Activated CD4-positive, alpha-beta T cell treated with anti-CD3 and anti-CD28 coated beads for 48 hours (primary cell): Measurements from ENCODE around the gene WDR59.
"Not testable (repeated sequence)": the region's sequence is repeated elsewhere in the genome, so short reads cannot be mapped to it uniquely, and the experiment has no call there.

ENCODE experiments used
- DNase-seq: peaks from one replicate; pipeline ENCODE4 v3.0.0-alpha.2; 2020

The WDR59 gene

GRCh38 chr16:74975591-74975990, 9.3 kb downstream of the WDR59 start:
- no peak for DNase-seq

DNA sequence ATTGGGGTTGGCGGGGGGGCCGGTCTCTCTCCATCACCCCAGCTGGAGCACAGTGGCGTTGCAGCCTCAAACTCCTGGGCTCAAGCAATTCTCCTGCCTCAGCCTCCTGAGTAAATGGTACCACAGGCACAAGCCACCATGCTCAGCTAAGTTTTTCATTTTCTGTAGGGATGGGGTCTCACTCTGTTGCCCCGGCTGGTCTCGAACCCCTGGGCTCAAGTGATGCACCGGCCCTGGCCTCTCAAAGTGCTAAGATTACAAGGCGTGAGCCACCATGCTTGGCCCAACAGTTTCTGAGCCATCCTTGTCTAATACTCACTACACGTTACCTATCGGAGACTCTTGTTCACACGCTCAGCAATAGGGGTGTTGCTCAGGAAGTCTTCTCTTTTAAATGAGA, 11.6 kb downstream of the WDR59 start:
- no peak for DNase-seq

GRCh38 chr16:74954763-74955162, 30.2 kb downstream of the WDR59 start:
- no peak for DNase-seq

GRCh38 chr16:74951681-74952080, 33.2 kb downstream of the WDR59 start:
- no peak for DNase-seq

DNA sequence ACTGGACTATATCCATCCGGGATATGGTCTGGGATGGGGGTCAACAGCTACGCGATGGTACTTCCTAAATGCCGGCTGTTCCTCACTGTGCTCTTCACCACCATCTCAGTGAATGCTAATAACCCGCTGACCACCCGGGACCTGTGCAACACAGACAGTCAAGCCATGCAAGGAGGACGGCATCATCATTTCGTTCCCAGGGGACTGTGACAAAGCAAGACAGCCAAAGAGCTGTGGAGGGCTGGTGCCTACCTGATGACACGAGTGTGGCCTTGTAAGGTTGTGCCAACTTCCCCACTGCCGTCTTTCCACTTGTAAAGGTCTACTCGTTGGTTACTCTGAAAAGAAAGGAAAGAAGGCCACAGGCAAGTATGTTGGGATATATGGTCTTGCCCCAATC, 33.7 kb downstream of the WDR59 start:
- no peak for DNase-seq

GRCh38 chr16:74950511-74950910, 34.4 kb downstream of the WDR59 start:
- no peak for DNase-seq

GRCh38 chr16:74949309-74949708, 35.6 kb downstream of the WDR59 start:
- no peak for DNase-seq

DNA sequence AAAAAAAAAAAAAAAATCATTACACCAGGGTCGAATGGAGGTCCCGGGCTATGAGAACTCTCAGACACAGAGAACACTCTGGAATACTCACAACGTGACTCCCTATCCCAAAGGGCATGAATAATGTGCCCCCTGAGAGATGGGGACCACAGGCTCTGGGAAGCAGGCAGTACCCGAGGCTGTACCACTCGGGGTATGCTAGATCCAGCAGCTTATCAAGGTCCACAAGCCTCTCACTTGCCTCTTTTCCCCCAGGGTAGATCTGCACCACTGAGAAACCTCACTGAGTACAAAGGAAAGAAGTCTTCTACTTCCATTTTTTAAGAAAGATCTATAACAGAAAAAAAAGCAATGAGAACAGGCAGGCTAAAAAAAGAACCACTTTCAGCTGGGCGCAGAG, 40.5 kb downstream of the WDR59 start:
- no peak for DNase-seq

DNA sequence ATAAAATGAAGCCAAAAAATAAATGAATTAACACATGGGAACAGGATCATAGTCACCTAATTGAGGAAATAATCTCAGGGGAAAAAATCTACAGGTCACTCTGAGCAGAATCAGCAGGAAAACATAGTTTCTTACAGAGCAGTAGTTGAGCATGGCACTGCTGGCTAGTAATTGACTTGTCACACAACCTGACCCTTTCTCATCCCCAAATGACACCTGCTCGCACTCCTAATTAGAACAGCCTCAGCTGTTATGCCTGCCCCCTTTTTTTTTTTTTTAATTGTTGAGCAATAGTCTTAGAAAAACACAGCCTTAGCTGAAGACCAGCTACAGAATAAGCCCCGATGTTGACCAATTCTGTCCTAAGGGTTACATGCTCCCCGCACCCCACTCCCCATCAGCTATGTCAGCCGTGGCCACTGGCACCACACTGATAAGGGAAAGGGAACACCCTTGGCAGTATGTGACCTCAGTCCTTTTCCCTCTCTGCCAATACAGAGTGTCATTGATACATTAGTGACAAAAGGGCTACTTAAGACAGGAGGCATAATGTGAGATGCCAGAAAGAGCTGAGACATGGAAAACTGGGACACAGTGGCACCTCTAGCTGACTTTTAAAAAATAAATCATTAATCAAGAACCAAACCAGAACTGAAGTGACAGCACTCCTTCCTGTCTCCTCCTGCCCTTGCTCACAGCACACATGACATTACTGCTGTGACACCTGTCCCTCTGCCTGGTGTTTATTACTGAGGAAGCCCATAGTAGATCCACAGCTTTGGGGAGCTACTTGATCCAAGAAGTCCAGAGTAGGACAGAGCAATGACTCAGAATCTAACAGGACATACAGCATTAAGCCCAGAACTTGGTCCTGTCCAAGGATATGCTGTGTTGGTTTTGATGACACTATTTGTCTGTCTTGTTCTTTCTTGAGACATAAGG, 41.7 kb downstream of the WDR59 start:
- no peak for DNase-seq

DNA sequence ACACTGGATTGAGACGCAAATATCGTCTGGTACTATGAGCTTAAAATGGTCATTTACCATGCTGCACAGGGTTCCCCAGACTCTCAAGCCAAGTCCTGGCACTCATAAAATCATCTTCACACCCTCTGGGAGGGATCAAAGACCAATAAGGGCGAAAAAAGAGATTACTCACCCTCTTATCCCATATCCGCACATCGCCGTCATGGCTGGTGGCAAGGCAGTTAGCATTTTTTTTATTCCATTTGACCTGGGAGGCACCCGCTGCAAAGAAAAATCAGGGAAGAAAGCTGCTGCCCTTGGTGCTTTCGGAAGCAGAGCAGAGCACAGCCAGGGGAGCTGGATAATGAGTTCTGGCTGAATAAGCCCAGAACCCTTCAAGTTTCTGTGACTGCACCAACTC, 42.4 kb downstream of the WDR59 start:
- DNase-seq, result no peak

GRCh38 chr16:74939688-74940087, 45.2 kb downstream of the WDR59 start:
- DNase-seq, result no peak

DNA sequence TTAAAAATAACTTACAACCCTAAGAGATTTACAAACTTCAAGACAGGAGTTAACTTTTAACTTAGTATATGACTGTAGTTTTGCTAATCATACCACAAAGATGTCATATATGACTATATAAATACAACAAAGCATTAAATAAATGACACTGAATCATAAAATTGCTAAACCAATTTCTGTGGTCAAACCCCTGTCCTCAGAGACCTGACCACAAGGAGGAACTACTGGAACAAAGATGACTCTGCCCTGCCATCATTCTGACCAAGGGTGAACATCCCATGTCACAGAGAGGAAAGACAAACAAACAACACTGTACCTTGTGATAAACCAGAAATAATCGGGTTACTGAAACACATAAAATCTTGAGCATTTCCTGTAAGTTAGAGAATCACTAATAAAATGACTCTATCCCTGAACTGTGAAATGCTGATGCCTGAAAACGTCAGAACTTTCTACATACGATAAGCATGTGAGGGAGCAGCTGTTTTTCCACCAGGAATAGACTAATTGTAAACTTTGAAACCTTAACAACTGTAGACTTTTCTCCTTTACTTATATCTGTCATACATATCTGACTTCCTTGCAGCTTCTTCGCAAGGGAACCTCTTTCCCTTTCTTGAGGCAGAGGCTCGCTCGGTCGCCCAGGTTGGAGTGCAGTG, 47.9 kb downstream of the WDR59 start:
- peak; percentile 17 for DNase-seq

DNA sequence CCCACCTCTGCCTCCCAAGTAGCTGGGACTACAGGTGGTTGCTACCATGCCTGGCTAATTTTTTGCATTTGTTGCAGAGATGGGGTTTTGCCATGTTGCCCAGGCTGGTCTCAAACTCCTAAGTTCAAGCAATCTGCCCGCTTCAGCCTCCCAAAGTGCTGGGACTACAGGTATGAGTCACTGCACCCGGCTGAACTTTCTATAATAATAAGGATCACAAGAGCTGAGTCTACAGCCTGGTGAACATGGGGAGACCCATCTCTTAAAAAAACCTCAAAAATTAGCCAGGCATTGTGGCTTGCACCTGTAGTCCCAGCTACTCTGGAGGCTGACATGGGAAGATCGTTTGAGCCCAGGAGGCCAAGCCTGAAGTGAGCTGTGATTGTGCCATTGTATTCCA, 53.5 kb downstream of the WDR59 start:
- DNase-seq, result no peak

- no peak for DNase-seq
Measured at GRCh38 chr16:74929636-74930035, 55.3 kb downstream of the WDR59 start.

DNA sequence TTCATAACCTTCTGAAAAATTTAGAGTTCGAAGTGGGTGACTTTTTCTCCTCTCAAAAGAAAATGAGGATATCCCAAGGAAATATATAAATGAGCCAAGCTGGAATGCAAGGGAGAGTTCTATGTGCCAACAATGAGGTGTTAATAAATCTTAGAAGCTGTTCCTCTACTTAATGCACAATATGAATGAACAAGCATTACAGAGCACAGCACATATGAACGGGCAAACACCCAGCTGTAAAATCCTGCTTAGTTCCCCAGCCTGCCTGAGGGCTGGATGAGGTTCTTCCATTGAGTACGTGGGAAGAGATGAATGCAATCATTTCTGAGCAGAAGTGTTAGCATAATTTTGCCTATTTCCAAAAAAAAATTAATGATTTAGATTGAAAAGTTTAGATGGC, 58.1 kb downstream of the WDR59 start:
- no peak for DNase-seq

GRCh38 chr16:74923766-74924460, 61.0 kb downstream of the WDR59 start:
- no peak for DNase-seq

GRCh38 chr16:74922150-74923138, 62.5 kb downstream of the WDR59 start:
- no peak for DNase-seq

DNA sequence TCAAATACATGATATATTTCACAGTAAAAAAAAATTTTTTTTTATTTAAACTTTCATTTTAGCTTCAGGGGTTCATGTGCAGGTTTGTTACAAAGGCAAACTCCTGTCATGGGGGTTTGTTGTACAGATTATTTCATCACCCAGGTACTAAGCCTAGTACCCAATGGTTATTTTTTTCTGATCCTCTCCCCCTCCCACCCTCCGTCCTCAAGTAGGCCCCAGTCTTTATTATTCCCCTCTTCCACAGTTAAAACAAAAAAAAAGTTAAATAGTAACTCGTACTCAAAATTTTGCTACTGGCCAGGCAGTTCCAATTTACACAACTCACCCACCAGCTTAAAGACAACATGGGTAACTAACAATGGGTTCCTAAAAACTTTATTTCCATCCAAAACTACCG, 63.9 kb downstream of the WDR59 start:
- DNase-seq, result no peak

DNA sequence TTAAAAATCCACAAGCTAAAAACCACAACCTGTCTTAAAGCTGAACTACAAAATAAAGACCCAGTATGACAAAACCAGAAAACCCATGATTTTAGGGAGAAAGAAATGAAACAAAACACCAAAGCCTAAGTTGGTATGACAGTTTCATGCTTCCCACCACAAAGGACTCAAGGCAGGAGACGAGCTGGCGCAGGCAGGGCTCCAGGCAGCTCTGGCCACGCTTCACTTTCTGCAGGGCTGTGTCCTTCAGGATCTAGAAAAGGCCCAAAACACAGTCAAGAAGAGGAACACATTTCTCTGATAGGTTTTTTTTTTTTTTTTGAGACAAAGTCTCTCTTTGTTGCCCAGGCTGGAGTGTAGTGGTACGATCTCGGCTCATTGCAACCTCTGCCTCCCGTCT, 75.3 kb downstream of the WDR59 start:
- no peak for DNase-seq

- DNase-seq, result not testable (repeated sequence)
Measured at GRCh38 chr16:74908759-74909158, 76.2 kb downstream of the WDR59 start.

GRCh38 chr16:74903901-74904678, 80.8 kb downstream of the WDR59 start:
- DNase-seq, result no peak

DNA sequence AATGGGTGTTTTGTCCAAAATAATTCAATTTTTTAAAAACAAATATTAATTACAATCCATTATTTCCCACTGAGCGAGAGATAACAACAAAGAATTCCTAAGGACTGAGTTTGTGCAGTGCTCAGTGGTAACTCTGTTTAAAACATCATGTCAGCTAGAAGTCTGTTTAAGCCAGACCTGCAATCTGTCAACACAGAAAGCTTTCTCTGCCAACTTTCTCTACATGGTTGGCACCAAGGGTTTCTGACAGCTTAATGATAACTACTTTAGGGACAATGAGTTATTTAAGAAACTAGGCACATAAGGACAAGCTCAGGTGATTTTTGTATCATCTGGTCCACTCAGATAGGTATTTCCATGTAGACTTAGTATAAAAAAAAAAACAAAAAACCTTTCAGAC, 81.8 kb downstream of the WDR59 start:
- no peak for DNase-seq
